Transverse colon (tissue), 4 donors: Measurements from ENCODE around the gene PGR.

ENCODE experiments used
- CTCF ChIP-seq, 5 experiments: fragments of 200-600 bp in 3 of 5; fragments of 450-650 bp in 2 of 5; sonication (generic) in 3 of 5; IDR thresholded peaks; 1 replicate in 2 of 5; 2 replicates in 3 of 5; pipeline ENCODE4 v1.5.1; 2016 to 2017; ENCODE audit warnings: antibody characterized with exemption in 5 of 5, inconsistent platforms in 3 of 5, mild to moderate bottlenecking in 2 of 5, moderate library complexity in 1 of 5
- EP300 ChIP-seq: sonication (generic); formaldehyde crosslinking; IDR thresholded peaks from one replicate; pipeline ENCODE4 v1.6.1; 2017; ENCODE audit warnings: antibody characterized with exemption, low read depth
- POLR2AphosphoS5 ChIP-seq, 3 donors: sonication (generic); formaldehyde crosslinking; IDR thresholded peaks; one replicate each; pipeline ENCODE4 v1.6.1; 2016; ENCODE audit warnings: antibody characterized with exemption in 3 of 3

GRCh38 chr11:101035872-101036271, 93.7 kb downstream of the PGR start:
- TF ChIP-seq CTCF (IDR thresholded peaks at IDR 0.05) (no peak), EP300 (no peak), POLR2AphosphoS5 (IDR thresholded peaks at IDR 0.05) (no peak)
